H9 (cell line): ENCODE data around the gene ITSN2. TPM values are rescaled to one million over a fixed set of nuclear protein-coding genes. Genes with fewer than 3 reads are reported as not detected.

Source experiments
- DNase-seq: peaks from one replicate; pipeline ENCODE4 v3.0.0-alpha.2; 2017
- H2AFZ ChIP-seq: one replicate; pipeline ENCODE4 v1.6.1; 2013; ENCODE audit warnings: mild to moderate bottlenecking, low read length, control low read depth, moderate library complexity
- H2AK5ac ChIP-seq: 2 replicates; pipeline ENCODE4 v1.6.1; 2013; ENCODE audit warnings: low read length, control low read depth, mixed read lengths; ENCODE audit not compliant: insufficient read length
- H2BK120ac ChIP-seq: one replicate; pipeline ENCODE4 v1.6.1; 2013; ENCODE audit warnings: low read depth, mild to moderate bottlenecking, low read length, control low read depth, inconsistent platforms; ENCODE audit not compliant: poor library complexity, severe bottlenecking
- H2BK12ac ChIP-seq: 2 replicates; pipeline ENCODE4 v1.6.1; 2013; ENCODE audit warnings: low read length, control low read depth, mixed read lengths, low read depth; ENCODE audit not compliant: insufficient read length
- H2BK15ac ChIP-seq: 2 replicates; pipeline ENCODE4 v1.6.1; 2013; ENCODE audit warnings: low read depth, low read length, control low read depth
- H2BK20ac ChIP-seq: one replicate; pipeline ENCODE4 v1.6.1; 2013; ENCODE audit warnings: low read depth, mild to moderate bottlenecking, low read length, control low read depth, inconsistent platforms; ENCODE audit not compliant: poor library complexity, severe bottlenecking
- H2BK5ac ChIP-seq: 2 replicates; pipeline ENCODE4 v1.6.1; 2013; ENCODE audit warnings: low read length, control low read depth, mixed read lengths; ENCODE audit not compliant: insufficient read length
- H3K14ac ChIP-seq: 2 replicates; pipeline ENCODE4 v1.6.1; 2013; ENCODE audit warnings: low read length, control low read depth; ENCODE audit not compliant: insufficient read depth
- H3K18ac ChIP-seq: 2 replicates; pipeline ENCODE4 v1.6.1; 2013; ENCODE audit warnings: low read depth, mild to moderate bottlenecking, mixed read lengths, low read length, control low read depth; ENCODE audit not compliant: insufficient read length
- H3K23ac ChIP-seq: 2 replicates; pipeline ENCODE4 v1.6.1; 2013; ENCODE audit warnings: low read length, control low read depth, mixed read lengths, low read depth; ENCODE audit not compliant: insufficient read length
- H3K23me2 ChIP-seq: 2 replicates; pipeline ENCODE4 v1.6.1; 2013; ENCODE audit warnings: low read depth, mild to moderate bottlenecking, mixed read lengths, low read length, control low read depth; ENCODE audit not compliant: insufficient read length, poor library complexity, severe bottlenecking
- H3K27ac ChIP-seq: 2 replicates; pipeline ENCODE4 v1.5.1; 2013; ENCODE audit warnings: low read length, control low read depth, mixed read lengths, low read depth; ENCODE audit not compliant: insufficient read length
- H3K27me3 ChIP-seq: 2 replicates; pipeline ENCODE4 v1.6.1; 2013; ENCODE audit warnings: low read length, control low read depth, inconsistent platforms; ENCODE audit not compliant: insufficient read depth
- H3K4ac ChIP-seq: 2 replicates; pipeline ENCODE4 v1.6.1; 2013; ENCODE audit warnings: low read depth, mild to moderate bottlenecking, control low read depth, inconsistent platforms, low read length, moderate library complexity
- H3K4me1 ChIP-seq: 2 replicates; pipeline ENCODE4 v1.6.1; 2013; ENCODE audit warnings: low read length, control low read depth, inconsistent platforms; ENCODE audit not compliant: insufficient read depth
- H3K4me2 ChIP-seq: 2 replicates; pipeline ENCODE4 v1.6.1; 2013; ENCODE audit warnings: low read length, control low read depth, mixed read lengths; ENCODE audit not compliant: insufficient read length, insufficient read depth
- H3K56ac ChIP-seq: 2 replicates; pipeline ENCODE4 v1.6.1; 2013; ENCODE audit warnings: low read depth, mild to moderate bottlenecking, mixed read lengths, low read length, control low read depth; ENCODE audit not compliant: insufficient read length
- H3K79me1 ChIP-seq: 2 replicates; pipeline ENCODE4 v1.6.1; 2013; ENCODE audit warnings: low read depth, mild to moderate bottlenecking, moderate library complexity, low read length, control low read depth, inconsistent platforms; ENCODE audit not compliant: insufficient read depth, poor library complexity, severe bottlenecking
- H3K79me2 ChIP-seq: 2 replicates; pipeline ENCODE4 v1.6.1; 2013; ENCODE audit warnings: low read length, control low read depth, inconsistent platforms; ENCODE audit not compliant: insufficient read depth
- H3K9ac ChIP-seq: 2 replicates; pipeline ENCODE4 v1.6.1; 2013; ENCODE audit warnings: low read length, control low read depth, mixed read lengths; ENCODE audit not compliant: insufficient read length; ENCODE audit errors: extremely low read depth
- H3K9me3 ChIP-seq: one replicate; pipeline ENCODE4 v1.6.1; 2013; ENCODE audit warnings: low read depth, low read length, inconsistent platforms; ENCODE audit not compliant: control insufficient read depth
- H3T11ph ChIP-seq: one replicate; pipeline ENCODE4 v1.6.1; 2013; ENCODE audit warnings: mild to moderate bottlenecking, low read length, control low read depth, inconsistent platforms
- H4K20me1 ChIP-seq: one replicate; pipeline ENCODE4 v1.6.1; 2013; ENCODE audit not compliant: control insufficient read depth, insufficient read length, insufficient read depth
- H4K5ac ChIP-seq: 2 replicates; pipeline ENCODE4 v1.6.1; 2013; ENCODE audit warnings: low read depth, mild to moderate bottlenecking, mixed read lengths, low read length, control low read depth; ENCODE audit not compliant: insufficient read length
- H4K8ac ChIP-seq: replicated peaks from 2 replicates; pipeline ENCODE4 v1.6.1; 2013; ENCODE audit warnings: low read length, control low read depth, mixed read lengths, low read depth; ENCODE audit not compliant: insufficient read length
- H4K91ac ChIP-seq: 2 replicates; pipeline ENCODE4 v1.6.1; 2013; ENCODE audit warnings: low read depth, mild to moderate bottlenecking, moderate library complexity, mixed read lengths, low read length, control low read depth; ENCODE audit not compliant: insufficient read length
- H3K27ac Mint-ChIP-seq, 3 experiments: 2 replicates in 2 of 3; 3 replicates in 1 of 3; pipeline ENCODE4 v1.8.0; 2020 to 2021; ENCODE audit warnings: mixed read lengths in 3 of 3, mild to moderate bottlenecking in 1 of 3, moderate library complexity in 1 of 3
- H3K27me3 Mint-ChIP-seq: 2 replicates; pipeline ENCODE4 v1.8.0; 2021; ENCODE audit warnings: low read depth, mild to moderate bottlenecking, moderate library complexity, mixed read lengths
- H3K36me3 Mint-ChIP-seq, 3 experiments: 2 replicates in 2 of 3; 3 replicates in 1 of 3; pipeline ENCODE4 v1.8.0; 2020 to 2021; ENCODE audit warnings: low read depth in 3 of 3, mixed read lengths in 3 of 3; ENCODE audit not compliant: insufficient read depth in 1 of 3
- H3K4me1 Mint-ChIP-seq, 2 experiments: 2 replicates each; pipeline ENCODE4 v1.8.0; 2020; ENCODE audit warnings: mixed read lengths in 2 of 2
- H3K4me3 Mint-ChIP-seq, 2 experiments: 2 replicates in 1 of 2; 3 replicates in 1 of 2; pipeline ENCODE4 v1.8.0; 2020 to 2021; ENCODE audit warnings: mild to moderate bottlenecking in 2 of 2, mixed read lengths in 2 of 2, moderate library complexity in 1 of 2
- H3K9me3 Mint-ChIP-seq, 2 experiments: 2 replicates in 1 of 2; 3 replicates in 1 of 2; pipeline ENCODE4 v1.8.0; 2020; ENCODE audit warnings: mild to moderate bottlenecking in 2 of 2, mixed read lengths in 2 of 2, moderate library complexity in 1 of 2
- CTCF ChIP-seq: fragments of 200-600 bp; sonication (generic); conservative IDR thresholded peaks from 3 replicates; pipeline ENCODE4 v1.8.0; 2021; ENCODE audit warnings: antibody characterized with exemption, mild to moderate bottlenecking
- WGBS: extraction: QIAGEN DNeasy Blood & Tissue Kit; methylation state at CpG from one replicate; pipeline ENCODE4 v1.1.7; 2013; ENCODE audit warnings: missing lambda C conversion rate, low lambda C conversion rate, mixed read lengths; ENCODE audit not compliant: insufficient read length; ENCODE audit errors: extremely low coverage; 5-methylcytosine and 5-hydroxymethylcytosine counted together
- total RNA-seq: library from RNA; stranded (reverse); gene quantifications from 2 replicates; pipeline ENCODE4 v1.2.1, GENCODE V29; 2021

The ITSN2 gene
- total RNA-seq, 1 experiment from 2014 or later: 17.0 TPM

- Histone ChIP-seq H4K20me1 (no peaks in the 10 kb centered on the region), H3K56ac (no peak overlapping the region), H3K9ac (no peak overlapping the region), H2BK20ac (no peak overlapping the region), H3K23ac (no peak overlapping the region), H3K9me3 (no peaks in the 10 kb centered on the region), H3K14ac (no peak overlapping the region), H2AK5ac (no peak overlapping the region), H2BK12ac (no peak overlapping the region), H3K4me2 (no peak overlapping the region), H3K4ac (no peak overlapping the region), H3K4me1 (no peaks in the 10 kb centered on the region), H2AFZ (no peak overlapping the region), H2BK120ac (no peak overlapping the region), H3K79me2 (no peaks in the 10 kb centered on the region), H3K27me3 (no peaks in the 10 kb centered on the region), H3K18ac (no peak overlapping the region), H2BK5ac (no peak overlapping the region), H3K27ac (no peak overlapping the region), H4K91ac (no peak overlapping the region), H3T11ph (no peak overlapping the region), H4K8ac (no peak overlapping the region), H3K23me2 (no peaks in the 10 kb centered on the region), H3K79me1 (no peaks in the 10 kb centered on the region), H2BK15ac (no peak overlapping the region), H4K5ac (no peak overlapping the region)
- Mint-ChIP-seq H3K9me3 (no peaks in the 10 kb centered on the region; a peak in 1 of 5 replicates), H3K4me1 (peaks cover 2 to 16% of the 10 kb centered on the region in 2 experiments; a peak in 2 of 4 replicates), H3K36me3 (peaks cover 0 to 7% (median 0%) of the 10 kb centered on the region in 3 experiments; a peak in 3 of 7 replicates), H3K27ac (peak overlapping the region in 1 of 3 experiments; percentile 45; a peak in 1 of 7 replicates), H3K4me3 (no peak overlapping the region), H3K27me3 (no peaks in the 10 kb centered on the region; the same call in 1 of the 2 replicates)
- no peak for TF ChIP-seq CTCF
- WGBS: no CpG with 5 or more reads among the region's 12 CpGs
- DNase-seq: no peak
Observed at GRCh38 chr2:24204505-24204904, 155.8 kb downstream of the ITSN2 start.
